Measurements from ENCODE around the gene UBL7. TPM values are rescaled to one million over a fixed set of nuclear protein-coding genes. Genes with fewer than 3 reads are reported as not detected.

The UBL7 gene
- total and polyA plus RNA-seq, 3 donors from 2014 or later = 61.9 to 104 (median 70.6) TPM

- TF ChIP-seq POLR2A (IDR thresholded peaks at IDR 0.05) (no peak), CTCF (IDR thresholded peaks at IDR 0.05) (no peak)
Measured at GRCh38 chr15:74413350-74414080, 47.4 kb downstream of the UBL7 start.

DNA sequence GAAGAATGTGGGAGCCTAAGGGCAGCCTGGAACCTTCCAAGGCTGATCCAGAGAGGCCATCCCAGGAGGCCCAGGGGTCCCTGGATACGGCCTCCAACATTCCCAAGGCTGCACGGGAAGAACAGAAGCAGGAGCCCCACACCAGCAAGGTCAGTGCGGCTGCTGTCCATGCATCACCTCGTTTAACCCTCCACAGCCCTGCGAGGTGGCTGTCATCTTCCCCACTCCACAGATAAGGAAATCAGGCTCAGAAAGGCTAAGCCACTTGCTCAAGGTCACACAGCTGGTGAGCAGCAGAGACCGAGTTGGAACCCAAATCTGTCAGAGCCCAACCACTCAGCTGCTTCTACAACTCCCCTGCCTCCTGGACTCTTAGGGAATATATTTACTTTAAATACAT lies 48.8 kb downstream of the UBL7 start:
- peaks cover 46% of the 10 kb centered on the region for H3K4me1 ChIP-seq
- peak overlapping the region; percentile 36 to 50 for H3K27ac ChIP-seq
- no peaks in the 10 kb centered on the region for H3K27me3 ChIP-seq
- intact Hi-C loops (cut with DNase I; ENCODE audit: low total_unique reads) = no loop called here
- no peak for DNase-seq
- H3K4me3 ChIP-seq = no peak overlapping the region
- TF ChIP-seq POLR2A (IDR thresholded peaks at IDR 0.05) (no peak), CTCF (IDR thresholded peaks at IDR 0.05) (no peak)
- no peaks in the 10 kb centered on the region for H3K36me3 ChIP-seq (ENCODE audit: low read depth, missing control alignments)
- no peaks in the 10 kb centered on the region for H3K9me3 ChIP-seq
- WGBS, 2 donors = 39 to 49% methylated on average over 4 to 6 of the region's 6 CpGs

More at GRCh38 chr15:74413350-74414080, 47.4 kb downstream of the UBL7 start:
- H3K4me3 ChIP-seq = no peak overlapping the region
- no peak for DNase-seq
- WGBS, 2 donors = 73 to 79% methylated on average over 6 to 9 of the region's 9 CpGs
- H3K9me3 ChIP-seq = no peaks in the 10 kb centered on the region
- H3K27ac ChIP-seq = no peak overlapping the region
- no peaks in the 10 kb centered on the region for H3K27me3 ChIP-seq
- H3K36me3 ChIP-seq (ENCODE audit: low read depth, missing control alignments) = no peaks in the 10 kb centered on the region
- H3K4me1 ChIP-seq = peaks cover 46% of the 10 kb centered on the region
- intact Hi-C loops (cut with DNase I; ENCODE audit: low total_unique reads) = no loop called here

DNA sequence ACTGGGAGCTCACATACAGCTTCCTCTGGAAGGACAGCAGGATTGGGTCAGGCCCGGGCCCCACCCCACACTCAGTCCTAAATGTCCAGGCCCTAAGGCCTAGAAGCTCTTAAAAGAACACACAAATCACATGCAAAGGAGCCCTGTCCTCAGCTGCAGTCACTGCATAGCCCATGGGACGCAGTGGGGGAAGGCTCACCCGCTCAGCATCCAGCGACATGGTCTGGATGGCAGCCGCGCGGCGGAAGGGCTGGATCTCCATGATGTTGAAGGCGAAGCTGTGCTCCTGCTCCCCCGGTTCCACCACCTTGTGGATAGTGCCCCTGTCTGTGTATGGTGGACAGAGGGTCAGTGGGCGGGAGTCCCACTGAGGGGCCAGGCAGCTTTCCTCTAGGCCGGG lies 49.3 kb downstream of the UBL7 start:
- Histone ChIP-seq H3K27me3 (no peaks in the 10 kb centered on the region), H3K4me3 (no peak overlapping the region), H3K9me3 (no peaks in the 10 kb centered on the region), H3K4me1 (peaks cover 48% of the 10 kb centered on the region), H3K36me3 (ENCODE audit: low read depth, missing control alignments) (no peaks in the 10 kb centered on the region), H3K27ac (peak overlapping the region; percentile 36 to 50)
- intact Hi-C loops (cut with DNase I; ENCODE audit: low total_unique reads) = no loop called here
- 79 to 87% methylated on average over 6 to 12 of the region's 12 CpGs for WGBS, 2 donors
- TF ChIP-seq CTCF (IDR thresholded peaks at IDR 0.05) (no peak), POLR2A (IDR thresholded peaks at IDR 0.05) (no peak)
- no peak for DNase-seq

DNA sequence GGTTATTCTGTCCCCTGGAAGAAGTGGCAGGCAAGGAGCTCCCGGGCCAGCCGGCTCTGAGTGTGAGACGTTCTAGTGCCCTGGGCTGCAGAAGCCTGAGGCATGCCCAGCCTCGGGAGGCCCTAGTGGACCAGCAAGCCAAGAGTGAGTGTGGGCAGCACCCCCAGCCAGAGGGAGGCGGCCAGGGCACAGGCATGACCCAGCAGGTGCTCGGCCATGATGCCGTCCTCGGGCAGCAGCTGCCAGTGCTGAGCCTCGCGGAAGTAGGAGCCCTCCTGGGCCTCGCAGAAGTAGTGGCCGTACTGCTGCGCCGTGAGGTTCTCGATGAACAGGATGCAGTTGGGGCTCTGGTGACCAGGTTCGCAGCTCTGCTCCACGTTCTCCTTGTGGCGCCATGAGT lies 50.5 kb downstream of the UBL7 start:
- H3K4me3 ChIP-seq = no peak overlapping the region
- H3K27ac ChIP-seq = no peak overlapping the region
- DNase-seq = no peak
- 90 to 100% methylated on average over 4 to 18 of the region's 18 CpGs for WGBS, 2 donors
- TF ChIP-seq POLR2A (IDR thresholded peaks at IDR 0.05) (no peak), CTCF (IDR thresholded peaks at IDR 0.05) (no peak)
- no peaks in the 10 kb centered on the region for H3K36me3 ChIP-seq (ENCODE audit: low read depth, missing control alignments)
- no peaks in the 10 kb centered on the region for H3K27me3 ChIP-seq
- H3K4me1 ChIP-seq = peaks cover 59% of the 10 kb centered on the region
- intact Hi-C loops (cut with DNase I; ENCODE audit: low total_unique reads) = no loop called here
- H3K9me3 ChIP-seq = no peaks in the 10 kb centered on the region

DNA sequence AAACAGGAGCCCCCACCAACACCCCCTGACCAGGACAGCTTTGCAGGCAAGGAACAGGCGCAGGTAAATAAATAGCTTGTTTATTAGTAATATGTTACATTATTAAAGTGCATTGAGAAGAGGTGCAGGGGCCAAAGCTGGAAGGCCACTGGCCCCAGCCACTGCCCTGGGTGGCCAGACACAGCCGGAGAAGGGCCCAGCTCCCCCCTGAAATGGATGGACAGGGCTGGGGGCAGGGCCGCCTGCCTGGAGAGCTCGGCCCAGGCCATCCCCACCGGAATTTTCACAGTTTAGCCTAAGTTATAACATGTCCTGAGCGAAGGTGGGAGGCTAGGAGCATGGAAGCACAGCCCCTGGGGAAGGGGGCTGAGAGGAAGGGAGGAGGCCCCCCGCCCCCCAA lies 51.7 kb downstream of the UBL7 start:
- TF ChIP-seq CTCF (IDR thresholded peaks at IDR 0.05) = no peak
- no peak for TF ChIP-seq POLR2A (IDR thresholded peaks at IDR 0.05)
- Histone ChIP-seq H3K36me3 (ENCODE audit: low read depth, missing control alignments) (no peaks in the 10 kb centered on the region), H3K4me1 (peaks cover 72% of the 10 kb centered on the region), H3K27ac (no peak overlapping the region), H3K9me3 (no peaks in the 10 kb centered on the region), H3K4me3 (no peak overlapping the region), H3K27me3 (no peaks in the 10 kb centered on the region)
- 59 to 61% methylated on average over 6 to 7 of the region's 7 CpGs for WGBS, 2 donors
- intact Hi-C loops (cut with DNase I; ENCODE audit: low total_unique reads) = no loop called here
- DNase-seq = no peak

All from testis (tissue), 3 donors.